H1 (cell line): ENCODE results near the gene CD96. TPM values are rescaled to one million over a fixed set of nuclear protein-coding genes. Genes with fewer than 3 reads are reported as not detected.

Source experiments
- CEBPB ChIP-seq: IDR thresholded peaks from 2 replicates; pipeline ENCODE4 v1.6.1; 2012; ENCODE audit warnings: low read depth, low read length
- JUN ChIP-seq: IDR thresholded peaks from 2 replicates; pipeline ENCODE4 v1.6.1; 2011; ENCODE audit warnings: low read depth, mild to moderate bottlenecking, improper control_type of control experiment, low read length
- NRF1 ChIP-seq: IDR thresholded peaks from 2 replicates; pipeline ENCODE4 v1.6.1; 2011; ENCODE audit warnings: mild to moderate bottlenecking, low read depth, low read length, improper control_type of control experiment
- POLR2A ChIP-seq, 2 experiments: IDR thresholded peaks; 1 replicate in 1 of 2; 2 replicates in 1 of 2; pipeline ENCODE4 v1.6.1; 2011; ENCODE audit warnings: low read depth in 2 of 2, low read length in 2 of 2, mild to moderate bottlenecking in 2 of 2; ENCODE audit errors: control extremely low read depth in 1 of 2
- SP2 ChIP-seq: IDR thresholded peaks from 2 replicates; pipeline ENCODE4 v1.6.1; 2012; ENCODE audit warnings: mild to moderate bottlenecking, low read length, inconsistent platforms
- TAF1 ChIP-seq: IDR thresholded peaks from 2 replicates; pipeline ENCODE4 v1.6.1; 2011; ENCODE audit warnings: mild to moderate bottlenecking, low read depth, low read length
- polyA plus RNA-seq, 7 experiments: library from polyadenylated mRNA; depleted of rRNA in 3 of 7; stranded (reverse) in 5 of 7; unstranded in 2 of 7; fragments of >200 nt in 5 of 7; fragments of 200-250 nt in 2 of 7; gene quantifications; 1 replicate in 5 of 7; 2 replicates in 1 of 7; 4 replicates in 1 of 7; pipeline versions ENCODE4 v1.2.1 to v1.2.3, GENCODE V29; 2011 to 2013; ENCODE audit warnings: missing spikeins in 2 of 7, mixed read lengths in 2 of 7
- total RNA-seq: library from RNA; stranded (reverse); fragmentation: NEBNext Ultra II Directional; extraction: Animal tissue kit (Norgen Biotek cat#: 25700); gene quantifications from 2 replicates; pipeline ENCODE4 v1.2.1, GENCODE V29; 2021
- TF ChIP-seq, protein P1 (sequence below): IDR thresholded peaks from 2 replicates; pipeline ENCODE4 v1.6.1; 2012; ENCODE audit warnings: low read length, inconsistent platforms

CD96 gene
- total and polyA plus RNA-seq, 2 of the 8 experiments (the other 6 are each of a cell fraction or from before 2014, with no cell fraction given): not detected

DNA sequence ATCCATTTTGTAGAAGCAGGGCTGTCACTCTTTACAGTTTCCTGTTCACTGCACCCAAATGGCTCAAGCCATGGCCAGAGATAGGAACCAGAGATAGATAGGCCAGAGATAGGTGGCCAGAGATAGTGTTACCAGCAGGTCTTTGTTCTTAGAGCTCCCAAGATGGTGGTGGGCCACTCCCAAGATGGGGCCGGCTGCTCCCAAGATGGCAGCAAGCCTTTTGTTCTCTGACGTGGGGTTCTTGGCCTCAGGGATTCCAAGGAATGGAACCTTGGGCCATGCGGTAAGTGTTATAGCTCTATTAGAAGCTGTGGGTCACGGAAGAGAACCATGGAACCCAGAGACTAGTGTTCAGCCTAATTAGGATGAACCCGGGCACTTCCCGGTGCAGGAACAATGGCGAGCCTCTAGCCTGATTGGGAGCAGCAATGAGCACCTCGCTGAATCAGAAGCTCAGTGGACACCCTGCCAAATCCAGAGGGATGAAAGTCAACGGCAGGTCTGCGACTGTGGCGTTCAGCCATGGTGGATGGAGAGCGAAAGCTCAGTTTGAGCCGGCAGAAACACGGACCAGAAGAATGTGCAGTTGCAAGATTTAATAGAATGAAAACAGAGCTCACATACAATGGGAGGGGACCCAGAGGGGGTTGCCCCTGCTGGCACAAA lies 45.0 kb upstream of the CD96 start (continued):
- TF ChIP-seq NRF1 (no peak), CEBPB (no peak), SP2 (no peak), TAF1 (no peak), POLR2A (IDR thresholded peaks at IDR 0.05; ENCODE audit: control extremely low read depth in 1 of 2, low read depth in 2 of 2, low read length in 2 of 2) (no peak), JUN (no peak)
- TF ChIP-seq, protein P1, sequence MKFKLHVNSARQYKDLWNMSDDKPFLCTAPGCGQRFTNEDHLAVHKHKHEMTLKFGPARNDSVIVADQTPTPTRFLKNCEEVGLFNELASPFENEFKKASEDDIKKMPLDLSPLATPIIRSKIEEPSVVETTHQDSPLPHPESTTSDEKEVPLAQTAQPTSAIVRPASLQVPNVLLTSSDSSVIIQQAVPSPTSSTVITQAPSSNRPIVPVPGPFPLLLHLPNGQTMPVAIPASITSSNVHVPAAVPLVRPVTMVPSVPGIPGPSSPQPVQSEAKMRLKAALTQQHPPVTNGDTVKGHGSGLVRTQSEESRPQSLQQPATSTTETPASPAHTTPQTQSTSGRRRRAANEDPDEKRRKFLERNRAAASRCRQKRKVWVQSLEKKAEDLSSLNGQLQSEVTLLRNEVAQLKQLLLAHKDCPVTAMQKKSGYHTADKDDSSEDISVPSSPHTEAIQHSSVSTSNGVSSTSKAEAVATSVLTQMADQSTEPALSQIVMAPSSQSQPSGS: no peak
